Liver (tissue), 9 donors: ENCODE results near the gene PGLYRP2. TPM values are rescaled to one million over a fixed set of nuclear protein-coding genes. Genes with fewer than 3 reads are reported as not detected.

Experiments
- DNase-seq: peaks from one replicate; pipeline ENCODE4 v3.0.0-alpha.2; 2017; ENCODE audit warnings: low spot score
- H3K27ac ChIP-seq, 2 donors: one replicate each; pipeline ENCODE4 v1.7.0; 2013; ENCODE audit warnings: inconsistent platforms in 2 of 2, low read length in 2 of 2, control low read depth in 1 of 2, low read depth in 1 of 2, mild to moderate bottlenecking in 1 of 2
- H3K27me3 ChIP-seq, 4 donors: one replicate each; pipeline versions ENCODE4 v1.6.1 to v1.7.0; 2013; ENCODE audit warnings: low read length in 3 of 4, inconsistent platforms in 1 of 4, mild to moderate bottlenecking in 1 of 4, moderate library complexity in 1 of 4; ENCODE audit not compliant: control insufficient read depth in 4 of 4, insufficient read depth in 4 of 4
- H3K36me3 ChIP-seq, 4 donors: one replicate each; pipeline versions ENCODE4 v1.6.1 to v1.7.0; 2013; ENCODE audit warnings: low read length in 3 of 4, mild to moderate bottlenecking in 3 of 4, low read depth in 1 of 4, moderate library complexity in 1 of 4; ENCODE audit not compliant: control insufficient read depth in 4 of 4, insufficient read depth in 3 of 4
- H3K4me1 ChIP-seq, 4 donors: one replicate each; pipeline versions ENCODE4 v1.6.1 to v1.7.0; 2013; ENCODE audit warnings: low read length in 3 of 4, mild to moderate bottlenecking in 3 of 4, moderate library complexity in 1 of 4; ENCODE audit not compliant: control insufficient read depth in 4 of 4, insufficient read depth in 4 of 4
- H3K4me3 ChIP-seq, 3 donors: one replicate each; pipeline versions ENCODE4 v1.6.1 to v1.7.0; 2013; ENCODE audit warnings: low read length in 3 of 3, control low read depth in 1 of 3, low read depth in 1 of 3, mild to moderate bottlenecking in 1 of 3
- H3K9ac ChIP-seq, 2 donors: one replicate each; pipeline ENCODE4 v1.7.0; 2013; ENCODE audit warnings: low read length in 2 of 2, mild to moderate bottlenecking in 2 of 2, moderate library complexity in 2 of 2, control low read depth in 1 of 2, low read depth in 1 of 2
- H3K9me3 ChIP-seq, 4 donors: one replicate each; pipeline versions ENCODE4 v1.6.1 to v1.7.0; 2013; ENCODE audit warnings: low read length in 3 of 4; ENCODE audit not compliant: control insufficient read depth in 4 of 4
- ATF3 ChIP-seq: IDR thresholded peaks from 2 replicates; pipeline ENCODE4 v1.6.1; 2016; ENCODE audit warnings: antibody characterized with exemption
- CTCF ChIP-seq: fragments of 150-350 bp; IDR thresholded peaks from 2 replicates; pipeline ENCODE4 v1.5.1; 2017; ENCODE audit warnings: improper control_type of control experiment, low read depth, low read length; ENCODE audit not compliant: missing input control
- EGR1 ChIP-seq, 2 donors: IDR thresholded peaks; 2 replicates each; pipeline ENCODE4 v1.6.1; 2016 to 2018; ENCODE audit warnings: antibody characterized with exemption in 2 of 2, low read depth in 2 of 2
- FOXA1 ChIP-seq: IDR thresholded peaks from 2 replicates; pipeline ENCODE4 v1.6.1; 2016; ENCODE audit warnings: antibody characterized with exemption
- FOXA2 ChIP-seq: IDR thresholded peaks from 2 replicates; pipeline ENCODE4 v1.6.1; 2016; ENCODE audit warnings: antibody characterized with exemption
- GABPA ChIP-seq, 2 donors: IDR thresholded peaks in 1 of 2; conservative IDR thresholded peaks in 1 of 2; 2 replicates each; pipeline ENCODE4 v1.6.1; 2016; ENCODE audit warnings: antibody characterized with exemption in 2 of 2, mild to moderate bottlenecking in 1 of 2, moderate library complexity in 1 of 2
- HNF4A ChIP-seq, 2 donors: conservative IDR thresholded peaks; 2 replicates each; pipeline ENCODE4 v1.6.1; 2016; ENCODE audit warnings: antibody characterized with exemption in 2 of 2, mild to moderate bottlenecking in 2 of 2
- HNF4G ChIP-seq: IDR thresholded peaks from 2 replicates; pipeline ENCODE4 v1.6.1; 2016; ENCODE audit warnings: antibody characterized with exemption
- JUND ChIP-seq, 2 donors: IDR thresholded peaks; 2 replicates each; pipeline ENCODE4 v1.6.1; 2016; ENCODE audit warnings: antibody characterized with exemption in 2 of 2
- MAX ChIP-seq: IDR thresholded peaks from 2 replicates; pipeline ENCODE4 v1.6.1; 2016; ENCODE audit warnings: antibody characterized with exemption
- NR2F2 ChIP-seq: IDR thresholded peaks from 2 replicates; pipeline ENCODE4 v1.6.1; 2016; ENCODE audit warnings: antibody characterized with exemption
- RAD21 ChIP-seq, 2 donors: IDR thresholded peaks; 2 replicates each; pipeline ENCODE4 v1.6.1; 2016; ENCODE audit warnings: antibody characterized with exemption in 2 of 2, mild to moderate bottlenecking in 2 of 2
- REST ChIP-seq: IDR thresholded peaks from 2 replicates; pipeline ENCODE4 v1.6.1; 2016; ENCODE audit warnings: antibody characterized with exemption, mild to moderate bottlenecking
- RXRA ChIP-seq, 2 donors: IDR thresholded peaks; 2 replicates each; pipeline ENCODE4 v1.6.1; 2017 to 2018; ENCODE audit warnings: antibody characterized with exemption in 2 of 2, mild to moderate bottlenecking in 1 of 2
- SP1 ChIP-seq: IDR thresholded peaks from 2 replicates; pipeline ENCODE4 v1.6.1; 2018; ENCODE audit warnings: antibody characterized with exemption, mild to moderate bottlenecking
- TAF1 ChIP-seq: conservative IDR thresholded peaks from 2 replicates; pipeline ENCODE4 v1.6.1; 2016; ENCODE audit warnings: antibody characterized with exemption, mild to moderate bottlenecking
- YY1 ChIP-seq: IDR thresholded peaks from 2 replicates; pipeline ENCODE4 v1.6.1; 2016; ENCODE audit warnings: antibody characterized with exemption, mild to moderate bottlenecking
- ZBTB33 ChIP-seq: IDR thresholded peaks from 2 replicates; pipeline ENCODE4 v1.6.1; 2016; ENCODE audit warnings: antibody characterized with exemption
- WGBS: extraction: QIAGEN DNeasy Blood & Tissue Kit; methylation state at CpG from one replicate; pipeline ENCODE4 v1.1.7; 2013; 5-methylcytosine and 5-hydroxymethylcytosine counted together
- polyA plus RNA-seq, 2 donors: library from polyadenylated mRNA; stranded (reverse) in 1 of 2; unstranded in 1 of 2; fragments of 200-250 nt in 1 of 2; fragments of >200 nt in 1 of 2; fragmentation: Nextera tagmentation in 1 of 2; extraction: Ambion mirVana in 1 of 2; gene quantifications; one replicate each; pipeline versions ENCODE4 v1.2.1 to v1.2.3, GENCODE V29; 2013 to 2015
- total RNA-seq, 2 donors: library from RNA; depleted of rRNA; stranded (reverse); fragments of >200 nt; gene quantifications; one replicate each; pipeline ENCODE4 v1.2.3, GENCODE V29; 2014
- donor health status: healthy.
- donor health status: healthy.
- donor health status: healthy.
- donor health status: healthy.
- donor health status: healthy.

Gene PGLYRP2
- total and polyA plus RNA-seq, 4 donors: 9.9 to 134 (median 92.4) TPM

GRCh38 chr19:15527705-15528104, 48.4 kb upstream of the PGLYRP2 start:
- Histone ChIP-seq H3K27ac (no peak overlapping the region), H3K9ac (no peak overlapping the region), H3K36me3 (no peaks in the 10 kb centered on the region), H3K9me3 (no peaks in the 10 kb centered on the region), H3K27me3 (no peaks in the 10 kb centered on the region), H3K4me3 (no peak overlapping the region), H3K4me1 (peaks cover 0 to 2% (median 0%) of the 10 kb centered on the region in 4 donors)
- TF ChIP-seq ZBTB33 (no peak), ATF3 (no peak)
- no peak for DNase-seq
- WGBS: 73% methylated on average over 3 of the region's 3 CpGs

GRCh38 chr19:15526408-15526807, 47.1 kb upstream of the PGLYRP2 start:
- H3K27me3 ChIP-seq: no peaks in the 10 kb centered on the region
- no peak overlapping the region for H3K27ac ChIP-seq
- H3K9me3 ChIP-seq: no peaks in the 10 kb centered on the region
- H3K9ac ChIP-seq: no peak overlapping the region
- no peaks in the 10 kb centered on the region for H3K4me1 ChIP-seq
- 84% methylated on average over 2 of the region's 2 CpGs for WGBS
- TF ChIP-seq TAF1 (no peak), HNF4A (conservative IDR thresholded peaks at IDR 0.05) (no peak), CTCF (no peak), ATF3 (no peak), SP1 (no peak), RXRA (IDR thresholded peaks at IDR 0.05) (no peak), ZBTB33 (no peak), MAX (no peak), NR2F2 (no peak), FOXA1 (no peak), JUND (IDR thresholded peaks at IDR 0.05) (no peak), FOXA2 (no peak), EGR1 (IDR thresholded peaks at IDR 0.05; ENCODE audit: low read depth in 2 of 2) (no peak), RAD21 (IDR thresholded peaks at IDR 0.05) (no peak), YY1 (no peak), REST (no peak), GABPA (IDR thresholded peaks at IDR 0.05 in 1 of 2, conservative IDR thresholded peaks at IDR 0.05 in 1 of 2) (no peak), HNF4G (no peak)
- DNase-seq: no peak
- H3K4me3 ChIP-seq: no peak overlapping the region
- H3K36me3 ChIP-seq: no peaks in the 10 kb centered on the region
